ENCODE measurements around the gene XCR1.

- TF ChIP-seq POLR2A (IDR thresholded peaks at IDR 0.05) (no peak), CTCF (IDR thresholded peaks at IDR 0.05 in 4 of 5, conservative IDR thresholded peaks at IDR 0.05 in 1 of 5) (no peak)
Observed at GRCh38 chr3:45969116-45969515, 58.2 kb downstream of the XCR1 start.
